HG02571 (cell line): Measurements from ENCODE around the gene IFT57.

Experiments
- ATAC-seq: cut with Tn5 transposase; IDR thresholded peaks from one replicate; pipeline ENCODE4 v1.9.1; 2021; ENCODE audit warnings: mild to moderate bottlenecking, moderate library complexity; ENCODE audit not compliant: unreplicated experiment

IFT57 gene

GRCh38 chr3:108127301-108127988 lies 94.8 kb downstream of the IFT57 start:
- ATAC-seq, result no peak

GRCh38 chr3:108126348-108126747 lies 95.9 kb downstream of the IFT57 start:
- no peak for ATAC-seq

GRCh38 chr3:108125550-108126071 lies 96.6 kb downstream of the IFT57 start:
- ATAC-seq, result peak; percentile 52

- ATAC-seq, result no peak
These were observed 97.1 kb downstream of the IFT57 start for GRCh38 chr3:108125153-108125543.

GRCh38 chr3:108124337-108125152 lies 97.7 kb downstream of the IFT57 start:
- ATAC-seq, result peak; percentile 82

- no peak for ATAC-seq
These were observed 98.9 kb downstream of the IFT57 start for GRCh38 chr3:108123326-108123725.

GRCh38 chr3:108122276-108122675 lies 99.9 kb downstream of the IFT57 start:
- no peak for ATAC-seq

- ATAC-seq, result no peak
These were observed 102.7 kb downstream of the IFT57 start for GRCh38 chr3:108119398-108120104.

GRCh38 chr3:108118038-108118768 lies 104.0 kb downstream of the IFT57 start:
- no peak for ATAC-seq

GRCh38 chr3:108117241-108117775 lies 104.9 kb downstream of the IFT57 start:
- no peak for ATAC-seq

- no peak for ATAC-seq
These were observed 107.7 kb downstream of the IFT57 start for GRCh38 chr3:108114423-108115065.

GRCh38 chr3:108113975-108114374 lies 108.2 kb downstream of the IFT57 start:
- ATAC-seq, result no peak

- no peak for ATAC-seq
These were observed 111.3 kb downstream of the IFT57 start for GRCh38 chr3:108110934-108111333.
